ENCODE results near the gene AICDA.

Gene AICDA

DNA sequence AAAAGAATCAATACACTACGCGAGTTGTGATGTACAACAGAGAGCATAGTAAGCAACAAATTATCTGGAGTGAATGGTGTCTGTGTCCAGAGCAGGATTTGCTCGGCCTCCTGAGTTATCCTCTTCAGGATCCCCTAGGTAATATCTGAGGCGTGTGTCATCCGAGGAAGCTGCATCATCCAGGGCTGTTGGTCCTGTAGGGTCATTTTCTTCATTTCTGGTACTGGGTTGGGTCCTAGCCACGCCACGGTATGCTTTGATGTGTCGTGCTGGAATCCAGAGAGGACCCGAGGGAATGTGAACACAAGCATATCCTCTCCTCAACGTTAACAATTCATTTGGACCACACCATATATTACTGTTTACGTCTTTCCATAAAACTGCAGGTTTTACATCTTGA lies 53.0 kb downstream of the AICDA start:
- in situ Hi-C loops (cut with MboI; ENCODE audit: low sequenced_read_pairs) = no loop called here

DNA sequence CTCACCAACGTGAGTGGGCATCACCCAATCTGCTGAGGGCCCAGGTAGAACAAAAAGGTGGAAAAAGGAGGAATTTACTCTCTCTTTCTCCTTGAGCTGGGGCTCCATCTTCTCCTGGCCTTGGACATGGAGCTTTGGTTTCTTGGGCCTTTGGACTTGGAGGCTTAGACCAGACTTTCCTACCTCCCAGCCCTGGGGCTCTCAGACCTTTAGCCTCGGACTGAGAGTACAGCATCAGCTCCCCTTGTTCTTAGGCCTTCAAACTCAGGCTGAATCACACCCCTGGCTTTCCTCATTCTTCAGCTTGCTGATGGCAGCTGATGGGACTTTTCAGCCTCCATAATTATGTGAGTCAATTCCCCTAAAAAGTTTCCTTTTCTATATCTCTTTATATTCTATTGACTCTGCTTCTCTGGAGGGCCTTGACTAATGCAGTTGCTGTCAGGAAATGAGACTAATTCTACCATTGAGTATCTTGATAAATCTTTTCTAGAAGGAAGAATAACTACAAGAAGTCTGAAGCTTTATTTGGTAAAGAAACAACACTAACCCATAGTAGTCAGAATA lies 56.0 kb downstream of the AICDA start:
- in situ Hi-C loops (cut with MboI; ENCODE audit: low sequenced_read_pairs) = no loop called here

- in situ Hi-C loops (cut with MboI; ENCODE audit: low sequenced_read_pairs) = no loop called here
Measured at GRCh38 chr12:8554451-8555195, 58.0 kb downstream of the AICDA start.

DNA sequence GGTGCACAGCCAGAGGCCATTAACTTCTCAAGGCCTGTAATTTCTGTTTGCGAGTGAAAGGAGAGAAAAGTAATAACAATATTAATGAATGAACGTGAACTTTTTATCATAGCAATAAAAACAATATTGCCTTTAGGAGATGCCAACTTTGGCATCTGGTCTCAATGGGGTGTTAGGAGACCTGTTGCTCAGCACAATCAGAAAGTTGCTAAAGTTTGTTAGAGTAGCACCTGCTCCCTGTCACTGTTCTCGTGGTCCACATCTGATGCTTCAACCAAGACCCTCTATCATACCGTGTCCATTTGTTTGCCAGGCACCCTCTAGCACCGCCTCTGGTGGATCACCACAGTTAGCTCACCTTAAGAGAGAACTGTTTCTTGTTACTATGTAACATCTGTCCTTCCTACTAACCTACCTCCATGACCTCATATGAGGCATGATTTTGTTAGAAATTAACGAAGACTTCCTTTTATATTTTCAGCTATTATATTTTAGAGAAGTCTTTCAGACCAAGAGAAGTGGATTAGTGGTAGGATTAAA lies 59.5 kb downstream of the AICDA start:
- in situ Hi-C loops (cut with MboI; ENCODE audit: low sequenced_read_pairs) = no loop called here
